IPS-18a (cell line): Measurements from ENCODE around the gene NCOA1.
"Not testable (repeated sequence)": the region's sequence is repeated elsewhere in the genome, so short reads cannot be mapped to it uniquely, and the experiment has no call there.

Experiments used
- H3K27ac ChIP-seq: one replicate; pipeline ENCODE4 v1.5.1; 2013; ENCODE audit warnings: low read length
- H3K27me3 ChIP-seq: one replicate; pipeline ENCODE4 v1.6.1; 2013; ENCODE audit warnings: mild to moderate bottlenecking, low read length; ENCODE audit not compliant: control insufficient read depth, insufficient read depth
- H3K36me3 ChIP-seq: one replicate; pipeline ENCODE4 v1.6.1; 2013; ENCODE audit warnings: low read depth, low read length; ENCODE audit not compliant: control insufficient read depth
- H3K4me1 ChIP-seq: one replicate; pipeline ENCODE4 v1.6.1; 2013; ENCODE audit warnings: low read depth, low read length; ENCODE audit not compliant: control insufficient read depth
- H3K4me3 ChIP-seq: one replicate; pipeline ENCODE4 v1.5.1; 2013; ENCODE audit warnings: low read length
- H3K9ac ChIP-seq: one replicate; pipeline ENCODE4 v1.6.1; 2013; ENCODE audit warnings: mild to moderate bottlenecking, low read length, moderate library complexity
- H3K9me3 ChIP-seq: one replicate; pipeline ENCODE4 v1.6.1; 2013; ENCODE audit warnings: low read depth, low read length; ENCODE audit not compliant: control insufficient read depth

The NCOA1 gene

DNA sequence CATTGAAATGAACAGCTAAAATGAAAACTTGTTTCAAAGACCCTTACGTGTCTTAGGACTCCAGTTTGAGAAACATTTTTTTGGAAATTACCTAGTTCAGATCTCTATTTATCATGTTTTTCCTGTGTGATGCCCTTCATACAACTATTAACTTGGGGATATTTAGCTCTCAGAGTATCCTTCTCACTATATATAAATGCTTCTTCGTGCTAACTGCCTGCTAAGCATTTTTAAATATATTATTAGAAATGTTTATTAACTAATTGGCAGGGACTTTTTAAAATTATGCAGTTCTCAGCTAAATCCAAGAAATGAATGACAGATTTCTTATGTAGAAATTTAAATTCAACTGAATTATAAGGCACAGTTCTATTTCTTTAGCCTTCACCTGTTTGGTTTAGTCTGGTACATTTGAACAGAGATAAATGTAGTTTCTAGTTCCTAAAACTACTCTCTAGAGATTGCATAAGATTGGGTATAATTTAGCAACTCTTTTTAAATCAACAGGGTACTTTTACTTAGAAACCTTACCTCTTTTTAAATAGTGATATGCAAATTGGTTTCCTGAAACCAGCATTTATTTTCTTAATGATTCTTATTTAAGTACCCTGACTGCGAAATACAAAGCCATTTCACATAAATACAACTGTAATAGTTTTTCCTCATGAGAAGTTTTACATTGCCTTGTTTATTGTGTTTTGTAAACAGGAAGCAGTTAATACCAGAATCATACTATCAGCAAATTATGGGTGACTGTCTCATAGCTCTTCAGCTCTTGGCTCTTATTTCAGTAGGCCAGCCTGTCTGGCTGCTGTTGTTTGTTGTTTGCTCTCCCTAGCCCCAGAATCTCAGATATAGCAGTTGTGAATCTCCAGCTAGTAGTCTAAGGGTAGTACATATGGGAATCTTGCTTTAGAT is 161.5 kb downstream of the NCOA1 start:
- Histone ChIP-seq H3K4me3 (no peak overlapping the region), H3K27me3 (no peaks in the 10 kb centered on the region), H3K4me1 (no peaks in the 10 kb centered on the region), H3K9me3 (no peaks in the 10 kb centered on the region), H3K9ac (no peak overlapping the region), H3K27ac (no peak overlapping the region), H3K36me3 (no peaks in the 10 kb centered on the region)

- no peaks in the 10 kb centered on the region for H3K9me3 ChIP-seq
- H3K36me3 ChIP-seq = no peaks in the 10 kb centered on the region
- H3K4me1 ChIP-seq = no peaks in the 10 kb centered on the region
- no peaks in the 10 kb centered on the region for H3K27me3 ChIP-seq
- H3K4me3 ChIP-seq = no peak overlapping the region
- no peak overlapping the region for H3K27ac ChIP-seq
- H3K9ac ChIP-seq = no peak overlapping the region
Observed at GRCh38 chr2:24657818-24658217, 166.8 kb downstream of the NCOA1 start.

DNA sequence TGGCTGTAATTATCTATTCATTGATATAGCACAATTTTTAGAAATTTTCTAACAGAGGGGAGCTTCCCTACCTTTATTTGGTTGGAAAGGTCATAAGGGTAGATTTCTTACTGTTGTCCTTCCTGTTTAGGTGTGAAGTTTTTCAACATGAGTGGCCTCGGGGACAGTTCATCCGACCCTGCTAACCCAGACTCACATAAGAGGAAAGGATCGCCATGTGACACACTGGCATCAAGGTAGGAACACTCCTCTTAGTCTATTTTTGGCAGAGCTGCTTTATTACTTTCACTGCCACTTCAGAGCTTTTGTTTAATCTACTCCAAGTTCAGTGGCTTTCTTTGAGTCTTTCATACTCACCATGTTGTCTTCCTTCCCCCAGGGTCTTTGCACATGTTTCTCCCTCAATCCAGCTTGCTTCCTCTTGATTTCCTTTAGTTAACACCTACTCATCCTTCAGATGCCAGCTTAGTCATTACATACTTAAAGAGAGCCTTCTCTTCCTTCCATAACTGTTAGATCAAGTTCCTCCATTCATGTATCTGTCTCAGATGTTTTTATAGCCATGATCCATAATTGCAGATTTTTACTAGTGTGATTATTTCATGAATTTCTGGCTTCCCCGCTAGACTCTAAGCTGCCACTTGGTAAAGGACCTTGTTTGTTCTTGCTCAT is 167.6 kb downstream of the NCOA1 start:
- Histone ChIP-seq H3K27me3 (no peaks in the 10 kb centered on the region), H3K27ac (no peak overlapping the region), H3K9ac (no peak overlapping the region), H3K9me3 (no peaks in the 10 kb centered on the region), H3K4me1 (no peaks in the 10 kb centered on the region), H3K4me3 (no peak overlapping the region), H3K36me3 (no peaks in the 10 kb centered on the region)

DNA sequence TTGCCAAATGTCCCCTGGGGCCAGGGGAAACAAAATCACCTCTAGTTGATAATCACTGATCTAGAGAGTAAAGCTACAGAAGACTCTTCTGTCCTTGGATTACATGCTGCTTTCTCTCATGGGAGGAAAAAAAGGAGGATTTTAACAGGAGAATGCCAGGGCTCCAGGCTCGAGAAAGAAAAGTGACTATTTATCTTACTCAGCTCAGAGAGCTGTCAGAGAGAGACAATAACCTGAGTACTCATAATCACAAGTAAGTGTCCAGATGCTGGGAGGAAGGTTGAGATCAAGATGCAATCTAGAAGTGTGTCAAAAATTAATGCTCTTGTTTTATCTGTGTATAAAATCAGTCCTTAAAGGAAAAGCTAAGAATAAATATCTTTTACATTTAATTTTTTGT is 168.8 kb downstream of the NCOA1 start:
- no peak overlapping the region for H3K9ac ChIP-seq
- H3K4me3 ChIP-seq = no peak overlapping the region
- no peaks in the 10 kb centered on the region for H3K36me3 ChIP-seq
- H3K9me3 ChIP-seq = no peaks in the 10 kb centered on the region
- no peaks in the 10 kb centered on the region for H3K4me1 ChIP-seq
- no peaks in the 10 kb centered on the region for H3K27me3 ChIP-seq
- no peak overlapping the region for H3K27ac ChIP-seq

GRCh38 chr2:24667542-24667941 is 176.5 kb downstream of the NCOA1 start:
- Histone ChIP-seq H3K9me3 (no peaks in the 10 kb centered on the region), H3K9ac (no peak overlapping the region), H3K27ac (no peak overlapping the region), H3K27me3 (no peaks in the 10 kb centered on the region), H3K4me1 (no peaks in the 10 kb centered on the region), H3K36me3 (no peaks in the 10 kb centered on the region), H3K4me3 (no peak overlapping the region)

- H3K36me3 ChIP-seq = no peaks in the 10 kb centered on the region
- no peaks in the 10 kb centered on the region for H3K27me3 ChIP-seq
Observed at GRCh38 chr2:24671230-24671629, 180.2 kb downstream of the NCOA1 start.

GRCh38 chr2:24672589-24672988 is 181.5 kb downstream of the NCOA1 start:
- H3K27ac ChIP-seq = no peak overlapping the region
- H3K4me1 ChIP-seq = no peaks in the 10 kb centered on the region
- no peak overlapping the region for H3K9ac ChIP-seq
- no peak overlapping the region for H3K4me3 ChIP-seq
- H3K9me3 ChIP-seq = no peaks in the 10 kb centered on the region
- H3K36me3 ChIP-seq = no peaks in the 10 kb centered on the region
- no peaks in the 10 kb centered on the region for H3K27me3 ChIP-seq

More at GRCh38 chr2:24671230-24671629, 180.2 kb downstream of the NCOA1 start:
- Histone ChIP-seq H3K9me3 (no peaks in the 10 kb centered on the region), H3K27ac (no peak overlapping the region), H3K4me1 (no peaks in the 10 kb centered on the region), H3K4me3 (no peak overlapping the region), H3K9ac (no peak overlapping the region)

- Histone ChIP-seq H3K27me3 (no peaks in the 10 kb centered on the region), H3K9ac (no peak overlapping the region), H3K4me3 (no peak overlapping the region), H3K9me3 (no peaks in the 10 kb centered on the region), H3K36me3 (no peaks in the 10 kb centered on the region), H3K4me1 (no peaks in the 10 kb centered on the region), H3K27ac (no peak overlapping the region)
Observed at GRCh38 chr2:24675338-24675737, 184.3 kb downstream of the NCOA1 start.

GRCh38 chr2:24676493-24676892 is 185.4 kb downstream of the NCOA1 start:
- Histone ChIP-seq H3K4me3 (no peak overlapping the region), H3K36me3 (no peaks in the 10 kb centered on the region), H3K4me1 (no peaks in the 10 kb centered on the region), H3K9me3 (no peaks in the 10 kb centered on the region), H3K27me3 (no peaks in the 10 kb centered on the region), H3K27ac (no peak overlapping the region), H3K9ac (no peak overlapping the region)

- not testable (repeated sequence) for H3K4me1 ChIP-seq, H3K27me3 ChIP-seq, H3K36me3 ChIP-seq, H3K4me3 ChIP-seq, H3K9me3 ChIP-seq, H3K9ac ChIP-seq, H3K27ac ChIP-seq
Observed at GRCh38 chr2:24678066-24678465, 187.0 kb downstream of the NCOA1 start.

GRCh38 chr2:24680196-24680595 is 189.1 kb downstream of the NCOA1 start:
- H3K36me3 ChIP-seq = no peaks in the 10 kb centered on the region
- H3K4me1 ChIP-seq = no peaks in the 10 kb centered on the region
- no peaks in the 10 kb centered on the region for H3K27me3 ChIP-seq
- no peak overlapping the region for H3K27ac ChIP-seq
- H3K9ac ChIP-seq = no peak overlapping the region
- no peak overlapping the region for H3K4me3 ChIP-seq
- H3K9me3 ChIP-seq = no peaks in the 10 kb centered on the region

GRCh38 chr2:24682304-24682703 is 191.2 kb downstream of the NCOA1 start:
- H3K9ac ChIP-seq = no peak overlapping the region
- no peaks in the 10 kb centered on the region for H3K9me3 ChIP-seq
- no peak overlapping the region for H3K27ac ChIP-seq
- H3K36me3 ChIP-seq = no peaks in the 10 kb centered on the region
- no peak overlapping the region for H3K4me3 ChIP-seq
- H3K4me1 ChIP-seq = no peaks in the 10 kb centered on the region
- no peaks in the 10 kb centered on the region for H3K27me3 ChIP-seq
